Mesenchymal stem cell (in vitro differentiated cells and primary cell): ENCODE data around the gene GPR39.
A peak's percentile ranks its signal among the peaks of the same experiment; 100 is the strongest.

Experiments
- DNase-seq: peaks from one replicate; pipeline ENCODE4 v3.0.0-alpha.2; 2013
- H2AFZ ChIP-seq: one replicate; pipeline ENCODE4 v1.6.1; 2013; ENCODE audit warnings: low read depth, mild to moderate bottlenecking, control low read depth, inconsistent platforms, low read length, moderate library complexity
- H2AK5ac ChIP-seq: 2 replicates; pipeline ENCODE4 v1.6.1; 2013; ENCODE audit warnings: low read length, moderate library complexity, mild to moderate bottlenecking, inconsistent platforms; ENCODE audit not compliant: severe bottlenecking
- H2BK120ac ChIP-seq: one replicate; pipeline ENCODE4 v1.6.1; 2013; ENCODE audit warnings: low read depth, mild to moderate bottlenecking, inconsistent platforms, low read length, moderate library complexity
- H2BK12ac ChIP-seq, 2 experiments: one replicate each; pipeline ENCODE4 v1.6.1; 2013; ENCODE audit warnings: inconsistent platforms in 2 of 2, low read length in 2 of 2, mild to moderate bottlenecking in 2 of 2, moderate library complexity in 2 of 2, control low read depth in 1 of 2
- H2BK15ac ChIP-seq: one replicate; pipeline ENCODE4 v1.6.1; 2013; ENCODE audit warnings: mild to moderate bottlenecking, low read depth, inconsistent platforms; ENCODE audit not compliant: poor library complexity, severe bottlenecking
- H2BK5ac ChIP-seq: 2 replicates; pipeline ENCODE4 v1.6.1; 2013; ENCODE audit warnings: low read depth, mild to moderate bottlenecking, low read length, control low read depth, inconsistent platforms; ENCODE audit not compliant: poor library complexity, severe bottlenecking
- H3K14ac ChIP-seq, 2 experiments: one replicate each; pipeline ENCODE4 v1.6.1; 2013; ENCODE audit warnings: inconsistent platforms in 2 of 2, low read length in 2 of 2, control low read depth in 1 of 2, mild to moderate bottlenecking in 1 of 2, moderate library complexity in 1 of 2
- H3K18ac ChIP-seq, 2 experiments: one replicate each; pipeline ENCODE4 v1.6.1; 2013; ENCODE audit warnings: inconsistent platforms in 2 of 2, low read length in 2 of 2, control low read depth in 1 of 2, low read depth in 1 of 2, mild to moderate bottlenecking in 1 of 2
- H3K23ac ChIP-seq, 2 experiments: one replicate each; pipeline ENCODE4 v1.6.1; 2013; ENCODE audit warnings: inconsistent platforms in 2 of 2, low read length in 2 of 2, mild to moderate bottlenecking in 2 of 2, moderate library complexity in 2 of 2, control low read depth in 1 of 2
- H3K27ac ChIP-seq: 2 replicates; pipeline ENCODE4 v1.5.1; 2013; ENCODE audit warnings: mild to moderate bottlenecking, moderate library complexity, low read length, control low read depth, inconsistent platforms; ENCODE audit not compliant: poor library complexity, severe bottlenecking
- H3K27me3 ChIP-seq, 2 experiments: 2 replicates each; pipeline versions ENCODE4 v1.6.1 to v1.7.0; 2013; ENCODE audit warnings: low read length in 2 of 2, mild to moderate bottlenecking in 2 of 2, moderate library complexity in 2 of 2, control low read depth in 1 of 2, inconsistent platforms in 1 of 2; ENCODE audit not compliant: control insufficient read depth in 1 of 2, insufficient read depth in 1 of 2
- H3K36me3 ChIP-seq, 2 experiments: 2 replicates each; pipeline versions ENCODE4 v1.6.1 to v1.7.0; 2013; ENCODE audit warnings: low read length in 2 of 2, control low read depth in 1 of 2, inconsistent platforms in 1 of 2, low read depth in 1 of 2, mild to moderate bottlenecking in 1 of 2; ENCODE audit not compliant: insufficient read depth in 2 of 2, control insufficient read depth in 1 of 2
- H3K4ac ChIP-seq, 2 experiments: one replicate each; pipeline ENCODE4 v1.6.1; 2013; ENCODE audit warnings: inconsistent platforms in 2 of 2, low read length in 2 of 2, mild to moderate bottlenecking in 2 of 2, moderate library complexity in 2 of 2, control low read depth in 1 of 2, low read depth in 1 of 2
- H3K4me1 ChIP-seq: 2 replicates; pipeline ENCODE4 v1.6.1; 2013; ENCODE audit warnings: low read depth, low read length, control low read depth; ENCODE audit not compliant: control insufficient read depth, insufficient read depth
- H3K4me2 ChIP-seq: 2 replicates; pipeline ENCODE4 v1.6.1; 2013; ENCODE audit warnings: low read length, mild to moderate bottlenecking, inconsistent platforms; ENCODE audit not compliant: poor library complexity, severe bottlenecking
- H3K4me3 ChIP-seq, 2 experiments: 2 replicates each; pipeline versions ENCODE4 v1.5.1 to v1.7.0; 2013; ENCODE audit warnings: low read length in 2 of 2, mild to moderate bottlenecking in 2 of 2, control low read depth in 1 of 2, low read depth in 1 of 2; ENCODE audit not compliant: insufficient read depth in 1 of 2
- H3K79me1 ChIP-seq: replicated peaks from 2 replicates; pipeline ENCODE4 v1.6.1; 2013; ENCODE audit warnings: mild to moderate bottlenecking, control low read depth, low read length, inconsistent platforms; ENCODE audit not compliant: poor library complexity, severe bottlenecking
- H3K9ac ChIP-seq: 2 replicates; pipeline ENCODE4 v1.7.0; 2013; ENCODE audit warnings: mild to moderate bottlenecking, low read length, moderate library complexity
- H3K9me3 ChIP-seq: 2 replicates; pipeline ENCODE4 v1.7.0; 2013; ENCODE audit warnings: mild to moderate bottlenecking, low read length; ENCODE audit not compliant: control insufficient read depth
- H4K8ac ChIP-seq: one replicate; pipeline ENCODE4 v1.6.1; 2013; ENCODE audit warnings: inconsistent platforms, mild to moderate bottlenecking, low read length, moderate library complexity
- H4K91ac ChIP-seq: one replicate; pipeline ENCODE4 v1.6.1; 2013; ENCODE audit warnings: mild to moderate bottlenecking, low read length, inconsistent platforms
- whole genome bisulfite sequencing: methylation state at CpG from one replicate; pipeline ENCODE4 v1.1.7; 2013; ENCODE audit warnings: mixed read lengths; 5-methylcytosine and 5-hydroxymethylcytosine counted together

The GPR39 gene

DNA sequence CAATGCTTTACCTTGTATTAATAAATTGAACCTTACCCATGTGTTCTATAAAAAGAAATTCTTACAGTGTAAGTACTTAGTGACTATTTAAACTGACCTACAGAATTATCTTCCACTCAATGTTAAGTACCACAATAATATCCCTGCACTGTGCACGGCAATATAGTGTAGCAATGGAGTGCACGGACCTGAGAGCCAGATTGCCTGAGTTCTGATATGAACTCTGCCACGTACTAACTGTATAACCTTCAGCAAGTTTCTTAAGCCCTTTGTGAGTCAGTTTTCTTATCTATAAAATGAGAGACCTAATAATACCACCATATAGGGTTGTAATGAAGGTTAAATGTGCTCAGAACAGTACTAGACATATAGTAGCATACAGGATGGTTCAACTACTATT lies 66.2 kb downstream of the GPR39 start:
- Histone ChIP-seq H3K4me3 (no peak overlapping the region), H3K9ac (no peak overlapping the region), H2BK120ac (no peak overlapping the region), H3K4me2 (no peak overlapping the region), H2AK5ac (no peak overlapping the region), H2BK5ac (no peak overlapping the region), H2AFZ (no peak overlapping the region), H3K4me1 (no peaks in the 10 kb centered on the region), H3K27ac (no peak overlapping the region), H3K18ac (no peak overlapping the region), H3K79me1 (peaks cover 10% of the 10 kb centered on the region), H3K36me3 (no peaks in the 10 kb centered on the region), H3K27me3 (no peaks in the 10 kb centered on the region), H3K4ac (no peak overlapping the region), H3K9me3 (no peaks in the 10 kb centered on the region), H3K23ac (no peak overlapping the region), H4K8ac (no peak overlapping the region), H4K91ac (no peak overlapping the region), H3K14ac (no peak overlapping the region), H2BK12ac (no peak overlapping the region), H2BK15ac (no peak overlapping the region)
- WGBS, result 93% methylated on average over 2 of the region's 3 CpGs
- no peak for DNase-seq

GRCh38 chr2:132484144-132484543 lies 67.5 kb downstream of the GPR39 start:
- Histone ChIP-seq H3K4ac (no peak overlapping the region), H2AFZ (no peak overlapping the region), H3K4me1 (peaks cover under 1% of the 10 kb centered on the region), H4K8ac (no peak overlapping the region), H3K9me3 (no peaks in the 10 kb centered on the region), H3K23ac (no peak overlapping the region), H3K9ac (no peak overlapping the region), H3K4me3 (no peak overlapping the region), H3K27ac (no peak overlapping the region), H4K91ac (no peak overlapping the region), H3K36me3 (no peaks in the 10 kb centered on the region), H2BK12ac (no peak overlapping the region), H3K27me3 (no peaks in the 10 kb centered on the region), H3K18ac (no peak overlapping the region), H2BK120ac (no peak overlapping the region), H3K4me2 (no peak overlapping the region), H2BK5ac (no peak overlapping the region), H3K14ac (no peak overlapping the region), H2BK15ac (no peak overlapping the region), H2AK5ac (no peak overlapping the region), H3K79me1 (peaks cover 14% of the 10 kb centered on the region)
- DNase-seq, result no peak
- 100% methylated on average over 1 of the region's 1 CpG for WGBS

DNA sequence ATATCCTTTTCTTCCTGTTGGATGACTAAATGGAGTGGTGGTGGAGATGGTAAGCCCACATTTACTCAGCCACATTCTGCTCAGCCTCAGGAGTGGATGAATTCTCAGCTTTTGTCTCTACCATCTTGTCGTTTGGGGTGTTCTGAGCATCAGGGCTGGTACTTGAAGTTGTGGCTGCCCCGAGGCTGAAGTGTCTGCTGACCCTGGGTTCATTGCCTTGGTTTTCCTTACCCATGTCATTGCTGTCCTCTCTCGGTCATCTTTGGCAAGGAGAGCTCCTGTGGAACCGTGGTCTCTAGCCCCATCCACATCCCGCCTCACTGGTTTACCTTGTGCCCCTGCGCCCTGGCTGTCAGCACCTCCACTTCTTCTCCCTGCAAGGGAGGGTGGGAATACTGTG lies 71.9 kb downstream of the GPR39 start:
- H2BK15ac ChIP-seq, result no peak overlapping the region
- no peak overlapping the region for H3K4me3 ChIP-seq
- peaks cover 7% of the 10 kb centered on the region for H3K79me1 ChIP-seq
- H4K91ac ChIP-seq, result no peak overlapping the region
- no peak overlapping the region for H2BK5ac ChIP-seq
- H3K9ac ChIP-seq, result no peak overlapping the region
- DNase-seq, result no peak
- no peak overlapping the region for H2BK120ac ChIP-seq
- H3K4me1 ChIP-seq, result peaks cover 2% of the 10 kb centered on the region
- H2AK5ac ChIP-seq, result no peak overlapping the region
- H3K27me3 ChIP-seq, result no peaks in the 10 kb centered on the region
- H3K4me2 ChIP-seq, result no peak overlapping the region
- no peak overlapping the region for H3K27ac ChIP-seq
- no peak overlapping the region for H2BK12ac ChIP-seq
- 89% methylated on average over 5 of the region's 6 CpGs for WGBS
- H3K18ac ChIP-seq, result no peak overlapping the region
- H3K36me3 ChIP-seq, result no peaks in the 10 kb centered on the region
- H3K4ac ChIP-seq, result no peak overlapping the region
- H3K14ac ChIP-seq, result no peak overlapping the region
- H4K8ac ChIP-seq, result no peak overlapping the region
- H3K9me3 ChIP-seq, result no peaks in the 10 kb centered on the region
- no peak overlapping the region for H3K23ac ChIP-seq
- no peak overlapping the region for H2AFZ ChIP-seq

GRCh38 chr2:132489150-132489549 lies 72.5 kb downstream of the GPR39 start:
- Histone ChIP-seq H3K18ac (no peak overlapping the region), H2BK120ac (no peak overlapping the region), H4K8ac (no peak overlapping the region), H3K9ac (no peak overlapping the region), H3K27me3 (no peaks in the 10 kb centered on the region), H3K36me3 (no peaks in the 10 kb centered on the region), H3K27ac (no peak overlapping the region), H4K91ac (no peak overlapping the region), H3K23ac (no peak overlapping the region), H3K4ac (no peak overlapping the region), H2AFZ (no peak overlapping the region), H3K4me1 (peaks cover 2% of the 10 kb centered on the region), H2BK5ac (no peak overlapping the region), H2BK12ac (no peak overlapping the region), H3K79me1 (peaks cover 8% of the 10 kb centered on the region), H3K9me3 (no peaks in the 10 kb centered on the region), H2BK15ac (no peak overlapping the region), H3K4me3 (no peak overlapping the region), H2AK5ac (no peak overlapping the region), H3K4me2 (no peak overlapping the region), H3K14ac (no peak overlapping the region)
- peak; percentile 22 for DNase-seq
- 22% methylated on average over 18 of the region's 18 CpGs for WGBS
